ENCODE measurements around the gene CCNG2.

DNA sequence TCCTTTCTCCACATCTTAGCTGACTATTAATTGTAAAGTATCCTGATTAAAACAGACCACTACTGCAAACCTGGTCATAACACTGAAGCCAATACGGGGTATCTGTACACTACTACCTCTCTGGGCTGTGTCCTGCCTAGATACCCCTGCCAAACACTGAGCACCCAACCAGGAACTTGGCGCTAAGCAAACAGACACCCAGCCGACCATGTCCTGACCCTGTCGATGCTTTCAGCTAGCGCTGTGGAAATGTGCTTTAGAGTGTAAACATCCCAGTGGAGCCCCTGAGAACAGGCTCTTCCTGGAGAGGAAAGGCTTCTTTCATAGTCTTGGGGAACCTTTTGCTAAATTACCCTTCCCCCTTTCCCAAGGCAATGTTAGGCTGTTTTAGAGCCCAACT is 52.9 kb downstream of the CCNG2 start:
- TF ChIP-seq, protein P1, sequence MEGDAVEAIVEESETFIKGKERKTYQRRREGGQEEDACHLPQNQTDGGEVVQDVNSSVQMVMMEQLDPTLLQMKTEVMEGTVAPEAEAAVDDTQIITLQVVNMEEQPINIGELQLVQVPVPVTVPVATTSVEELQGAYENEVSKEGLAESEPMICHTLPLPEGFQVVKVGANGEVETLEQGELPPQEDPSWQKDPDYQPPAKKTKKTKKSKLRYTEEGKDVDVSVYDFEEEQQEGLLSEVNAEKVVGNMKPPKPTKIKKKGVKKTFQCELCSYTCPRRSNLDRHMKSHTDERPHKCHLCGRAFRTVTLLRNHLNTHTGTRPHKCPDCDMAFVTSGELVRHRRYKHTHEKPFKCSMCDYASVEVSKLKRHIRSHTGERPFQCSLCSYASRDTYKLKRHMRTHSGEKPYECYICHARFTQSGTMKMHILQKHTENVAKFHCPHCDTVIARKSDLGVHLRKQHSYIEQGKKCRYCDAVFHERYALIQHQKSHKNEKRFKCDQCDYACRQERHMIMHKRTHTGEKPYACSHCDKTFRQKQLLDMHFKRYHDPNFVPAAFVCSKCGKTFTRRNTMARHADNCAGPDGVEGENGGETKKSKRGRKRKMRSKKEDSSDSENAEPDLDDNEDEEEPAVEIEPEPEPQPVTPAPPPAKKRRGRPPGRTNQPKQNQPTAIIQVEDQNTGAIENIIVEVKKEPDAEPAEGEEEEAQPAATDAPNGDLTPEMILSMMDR (IDR thresholded peaks at IDR 0.05), result no peak
- no peak for TF ChIP-seq POLR2A (IDR thresholded peaks at IDR 0.05)

All from uterus (tissue), 2 donors.